Left ventricle myocardium inferior (tissue), 1 donor: ENCODE data around the gene PGAM5. TPM values are rescaled to one million over a fixed set of nuclear protein-coding genes. Genes with fewer than 3 reads are reported as not detected.

ENCODE experiments used
- DNase-seq: peaks from one replicate; pipeline ENCODE4 v3.0.0-alpha.2; 2020
- H3K27ac ChIP-seq: fragments of 200-600 bp; replicated peaks from 2 replicates; pipeline ENCODE4 v1.8.0; 2021
- H3K27me3 ChIP-seq: fragments of 200-600 bp; 2 replicates; pipeline ENCODE4 v1.8.0; 2021; ENCODE audit warnings: low read depth
- H3K36me3 ChIP-seq: fragments of 200-600 bp; 2 replicates; pipeline ENCODE4 v1.8.0; 2021
- H3K4me1 ChIP-seq: fragments of 200-600 bp; 2 replicates; pipeline ENCODE4 v1.8.0; 2021
- H3K4me3 ChIP-seq: fragments of 200-600 bp; 2 replicates; pipeline ENCODE4 v1.8.0; 2021; ENCODE audit warnings: mild to moderate bottlenecking, moderate library complexity
- H3K9me3 ChIP-seq: fragments of 200-600 bp; replicated peaks from 2 replicates; pipeline ENCODE4 v1.8.0; 2021
- CTCF ChIP-seq: fragments of 200-600 bp; IDR thresholded peaks from 2 replicates; pipeline ENCODE4 v1.8.0; 2021; ENCODE audit warnings: antibody characterized with exemption, mild to moderate bottlenecking, borderline replicate concordance
- intact Hi-C: fragments of 100-400 bp; cut with micrococcal nuclease; formaldehyde crosslinking; loops from one replicate; pipeline ENCODE4 v1.11.0; 2022
- total RNA-seq: library from RNA; stranded (reverse); fragmentation: NEBNext Ultra II Directional; extraction: Animal tissue kit (Norgen Biotek cat#: 25700); gene quantifications from one replicate; pipeline ENCODE4 v1.2.1, GENCODE V29; 2021
- donor health status: DM: no; HTN: yes; CAD: no; lungs with severe emphysema.

Gene PGAM5
- total RNA-seq, 1 donor from 2014 or later, result 27.3 TPM

GRCh38 chr12:132739600-132740312 is 29.1 kb downstream of the PGAM5 start:
- Histone ChIP-seq H3K4me1 (peaks cover 38% of the 10 kb centered on the region), H3K27me3 (no peaks in the 10 kb centered on the region), H3K27ac (peak overlapping the region; percentile 86), H3K36me3 (peaks cover 93% of the 10 kb centered on the region), H3K4me3 (no peak overlapping the region), H3K9me3 (no peaks in the 10 kb centered on the region)
- no peak for DNase-seq
- intact Hi-C loops, result no loop called here
- no peak for TF ChIP-seq CTCF

GRCh38 chr12:132740313-132740646 is 29.6 kb downstream of the PGAM5 start:
- intact Hi-C loops, result no loop called here
- no peaks in the 10 kb centered on the region for H3K9me3 ChIP-seq
- peak overlapping the region; percentile 86 for H3K27ac ChIP-seq
- H3K4me3 ChIP-seq, result peak overlapping the region; percentile 17
- peaks cover 38% of the 10 kb centered on the region for H3K4me1 ChIP-seq
- H3K27me3 ChIP-seq, result no peaks in the 10 kb centered on the region
- TF ChIP-seq CTCF, result no peak
- peaks cover 93% of the 10 kb centered on the region for H3K36me3 ChIP-seq
- DNase-seq, result no peak

GRCh38 chr12:132740652-132741051 is 30.0 kb downstream of the PGAM5 start:
- Histone ChIP-seq H3K4me1 (peaks cover 38% of the 10 kb centered on the region), H3K9me3 (no peaks in the 10 kb centered on the region), H3K4me3 (peak overlapping the region; percentile 17), H3K27me3 (no peaks in the 10 kb centered on the region), H3K36me3 (peaks cover 93% of the 10 kb centered on the region), H3K27ac (peak overlapping the region; percentile 86)
- no peak for TF ChIP-seq CTCF
- no peak for DNase-seq
- intact Hi-C loops, result no loop called here

- intact Hi-C loops, result no loop called here
- peaks cover 94% of the 10 kb centered on the region for H3K36me3 ChIP-seq
- H3K4me1 ChIP-seq, result peaks cover 38% of the 10 kb centered on the region
- no peaks in the 10 kb centered on the region for H3K27me3 ChIP-seq
- H3K9me3 ChIP-seq, result no peaks in the 10 kb centered on the region
- DNase-seq, result no peak
- H3K27ac ChIP-seq, result peak overlapping the region; percentile 86
- no peak for TF ChIP-seq CTCF
- H3K4me3 ChIP-seq, result no peak overlapping the region
Measured at GRCh38 chr12:132741620-132742019, 31.0 kb downstream of the PGAM5 start.

GRCh38 chr12:132743831-132744230 is 33.2 kb downstream of the PGAM5 start:
- Histone ChIP-seq H3K4me1 (peaks cover 34% of the 10 kb centered on the region), H3K9me3 (no peaks in the 10 kb centered on the region), H3K4me3 (no peak overlapping the region), H3K36me3 (peaks cover 96% of the 10 kb centered on the region), H3K27ac (no peak overlapping the region), H3K27me3 (no peaks in the 10 kb centered on the region)
- no peak for TF ChIP-seq CTCF
- DNase-seq, result no peak
- intact Hi-C loops, result no loop called here
